Fibroblast of lung (primary cell): ENCODE data around the gene SORCS2. TPM values are rescaled to one million over a fixed set of nuclear protein-coding genes. Genes with fewer than 3 reads are reported as not detected.

Source experiments
- DNase-seq, 2 donors: peaks; one replicate each; pipeline versions ENCODE4 v3.0.0 to v3.0.0-alpha.2; 2010; ENCODE audit warnings: low read depth in 2 of 2
- H2AFZ ChIP-seq: 2 replicates; pipeline ENCODE4 v1.5.1; 2012; ENCODE audit warnings: low read length, control low read depth, inconsistent platforms
- H3K27ac ChIP-seq: 2 replicates; pipeline ENCODE4 v1.5.1; 2011; ENCODE audit warnings: low read length, control low read depth; ENCODE audit not compliant: insufficient read depth
- H3K27me3 ChIP-seq: 2 replicates; pipeline ENCODE4 v1.5.1; 2011; ENCODE audit warnings: mild to moderate bottlenecking, low read length; ENCODE audit not compliant: control insufficient read depth, insufficient read depth
- H3K36me3 ChIP-seq: 2 replicates; pipeline ENCODE4 v1.5.1; 2011; ENCODE audit warnings: low read length; ENCODE audit not compliant: control insufficient read depth, insufficient read depth
- H3K4me1 ChIP-seq: 2 replicates; pipeline ENCODE4 v1.5.1; 2011; ENCODE audit warnings: low read length; ENCODE audit not compliant: control insufficient read depth, insufficient read depth; ENCODE audit errors: extremely low read depth
- H3K4me2 ChIP-seq: 2 replicates; pipeline ENCODE4 v1.5.1; 2011; ENCODE audit warnings: low read length, control low read depth; ENCODE audit not compliant: insufficient read depth; ENCODE audit errors: extremely low read depth
- H3K4me3 ChIP-seq, 4 experiments: fragments of 200-600 bp in 1 of 4; sonication (generic) in 1 of 4; replicated peaks in 1 of 4; 2 replicates each; pipeline ENCODE4 v1.5.1; 2011 to 2016; ENCODE audit warnings: low read length in 4 of 4, low read depth in 3 of 4, mild to moderate bottlenecking in 3 of 4, control low read depth in 2 of 4, inconsistent platforms in 1 of 4, mixed read lengths in 1 of 4; ENCODE audit not compliant: insufficient read depth in 1 of 4; ENCODE audit errors: control extremely low read depth in 1 of 4
- H3K79me2 ChIP-seq: 2 replicates; pipeline ENCODE4 v1.5.1; 2012; ENCODE audit warnings: mild to moderate bottlenecking, low read length, inconsistent platforms; ENCODE audit not compliant: control insufficient read depth, insufficient read depth
- H3K9ac ChIP-seq: 2 replicates; pipeline ENCODE4 v1.5.1; 2011; ENCODE audit warnings: mild to moderate bottlenecking, low read length, control low read depth; ENCODE audit not compliant: insufficient read depth
- H3K9me3 ChIP-seq: 2 replicates; pipeline ENCODE4 v1.5.1; 2012; ENCODE audit warnings: low read depth, low read length; ENCODE audit not compliant: control insufficient read depth, insufficient read depth
- H4K20me1 ChIP-seq: 2 replicates; pipeline ENCODE4 v1.5.1; 2011; ENCODE audit warnings: low read length; ENCODE audit not compliant: control insufficient read depth, insufficient read depth; ENCODE audit errors: extremely low read depth
- EZH2 ChIP-seq: IDR thresholded peaks from 2 replicates; pipeline ENCODE4 v1.5.1; 2012; ENCODE audit warnings: low read length, control low read depth, mild to moderate bottlenecking; ENCODE audit errors: missing control alignments
- polyA plus RNA-seq, 2 donors: library from polyadenylated mRNA; depleted of rRNA in 1 of 2; stranded (reverse) in 1 of 2; unstranded in 1 of 2; fragments of >200 nt; gene quantifications; 2 replicates each; pipeline ENCODE4 v1.2.1, GENCODE V29; 2011 to 2012; ENCODE audit warnings: missing spikeins in 1 of 2
- total RNA-seq: library from RNA; depleted of rRNA; stranded (reverse); fragments of >200 nt; gene quantifications from 2 replicates; pipeline ENCODE4 v1.2.1, GENCODE V29; 2014
- TF ChIP-seq, protein P1 (sequence below), 2 donors: IDR thresholded peaks in 1 of 2; conservative IDR thresholded peaks in 1 of 2; 1 replicate in 1 of 2; 2 replicates in 1 of 2; pipeline ENCODE4 v1.5.1; 2011 to 2012; ENCODE audit warnings: low read length in 2 of 2, control low read depth in 1 of 2, inconsistent platforms in 1 of 2, low read depth in 1 of 2, mild to moderate bottlenecking in 1 of 2

SORCS2 gene
- total and polyA plus RNA-seq, 2 donors (not counting 1 experiment from before 2014, with no cell fraction given): 0.17 to 0.41 TPM

DNA sequence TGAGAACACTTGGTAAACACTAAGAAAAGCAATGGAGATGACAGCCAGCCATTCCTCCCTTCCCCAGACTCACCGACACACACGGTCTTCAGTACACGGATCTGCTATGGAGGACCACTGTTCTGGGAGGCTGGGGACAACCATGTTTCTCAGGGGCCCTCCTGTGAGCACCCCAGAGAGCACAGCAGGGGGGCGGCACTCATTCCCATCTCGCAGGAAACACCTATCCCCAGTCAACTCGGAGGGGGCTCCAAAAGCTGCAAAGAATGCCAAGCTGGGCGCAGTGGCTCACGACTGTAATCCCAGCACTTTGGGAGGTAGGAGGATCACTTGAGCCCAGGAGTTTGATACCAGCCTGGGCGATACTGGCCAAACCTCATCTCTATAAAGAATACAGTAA lies 575.2 kb downstream of the SORCS2 start:
- no peak for DNase-seq
- TF ChIP-seq EZH2: no peak
- TF ChIP-seq, protein P1, sequence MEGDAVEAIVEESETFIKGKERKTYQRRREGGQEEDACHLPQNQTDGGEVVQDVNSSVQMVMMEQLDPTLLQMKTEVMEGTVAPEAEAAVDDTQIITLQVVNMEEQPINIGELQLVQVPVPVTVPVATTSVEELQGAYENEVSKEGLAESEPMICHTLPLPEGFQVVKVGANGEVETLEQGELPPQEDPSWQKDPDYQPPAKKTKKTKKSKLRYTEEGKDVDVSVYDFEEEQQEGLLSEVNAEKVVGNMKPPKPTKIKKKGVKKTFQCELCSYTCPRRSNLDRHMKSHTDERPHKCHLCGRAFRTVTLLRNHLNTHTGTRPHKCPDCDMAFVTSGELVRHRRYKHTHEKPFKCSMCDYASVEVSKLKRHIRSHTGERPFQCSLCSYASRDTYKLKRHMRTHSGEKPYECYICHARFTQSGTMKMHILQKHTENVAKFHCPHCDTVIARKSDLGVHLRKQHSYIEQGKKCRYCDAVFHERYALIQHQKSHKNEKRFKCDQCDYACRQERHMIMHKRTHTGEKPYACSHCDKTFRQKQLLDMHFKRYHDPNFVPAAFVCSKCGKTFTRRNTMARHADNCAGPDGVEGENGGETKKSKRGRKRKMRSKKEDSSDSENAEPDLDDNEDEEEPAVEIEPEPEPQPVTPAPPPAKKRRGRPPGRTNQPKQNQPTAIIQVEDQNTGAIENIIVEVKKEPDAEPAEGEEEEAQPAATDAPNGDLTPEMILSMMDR (conservative IDR thresholded peaks at IDR 0.05 in 1 of 2, IDR thresholded peaks at IDR 0.05 in 1 of 2; ENCODE audit: low read depth in 1 of 2, low read length in 2 of 2): no peak
- no peaks in the 10 kb centered on the region for H3K27me3 ChIP-seq

GRCh38 chr4:7767966-7768365 lies 575.6 kb downstream of the SORCS2 start:
- Histone ChIP-seq H3K4me3 (no peak overlapping the region), H3K4me1 (peaks cover 4% of the 10 kb centered on the region), H3K27me3 (no peaks in the 10 kb centered on the region), H3K79me2 (no peaks in the 10 kb centered on the region), H4K20me1 (peaks cover 2% of the 10 kb centered on the region), H3K36me3 (peaks cover 38% of the 10 kb centered on the region), H3K9ac (no peak overlapping the region), H3K9me3 (no peaks in the 10 kb centered on the region), H2AFZ (no peak overlapping the region), H3K27ac (no peak overlapping the region), H3K4me2 (no peak overlapping the region)
- no peak for DNase-seq
- TF ChIP-seq EZH2: no peak
- TF ChIP-seq, protein P1 (conservative IDR thresholded peaks at IDR 0.05 in 1 of 2, IDR thresholded peaks at IDR 0.05 in 1 of 2; ENCODE audit: low read depth in 1 of 2, low read length in 2 of 2): no peak

More for the DNA sequence above, 575.2 kb downstream of the SORCS2 start:
- Histone ChIP-seq H3K36me3 (peaks cover 35% of the 10 kb centered on the region), H3K4me1 (no peaks in the 10 kb centered on the region), H3K9me3 (no peaks in the 10 kb centered on the region), H3K4me2 (no peak overlapping the region), H3K79me2 (no peaks in the 10 kb centered on the region), H3K9ac (no peak overlapping the region), H3K27ac (no peak overlapping the region), H4K20me1 (peaks cover 2% of the 10 kb centered on the region), H3K4me3 (no peak overlapping the region), H2AFZ (no peak overlapping the region)

GRCh38 chr4:7768736-7769135 lies 576.4 kb downstream of the SORCS2 start:
- no peak overlapping the region for H3K27ac ChIP-seq
- no peak overlapping the region for H3K9ac ChIP-seq
- no peak overlapping the region for H2AFZ ChIP-seq
- no peak for DNase-seq
- no peaks in the 10 kb centered on the region for H3K9me3 ChIP-seq
- TF ChIP-seq, protein P1 (conservative IDR thresholded peaks at IDR 0.05 in 1 of 2, IDR thresholded peaks at IDR 0.05 in 1 of 2; ENCODE audit: low read depth in 1 of 2, low read length in 2 of 2): no peak
- TF ChIP-seq EZH2: no peak
- no peak overlapping the region for H3K4me3 ChIP-seq
- H3K36me3 ChIP-seq: peaks cover 41% of the 10 kb centered on the region
- no peaks in the 10 kb centered on the region for H3K27me3 ChIP-seq
- H3K79me2 ChIP-seq: no peaks in the 10 kb centered on the region
- peaks cover 2% of the 10 kb centered on the region for H4K20me1 ChIP-seq
- no peak overlapping the region for H3K4me2 ChIP-seq
- H3K4me1 ChIP-seq: peaks cover 8% of the 10 kb centered on the region
